ENCODE measurements around the gene FBXO38.

The FBXO38 gene

GRCh38 chr5:148343603-148344487 lies 39.9 kb upstream of the FBXO38 start:
- no peak overlapping the region for H3K27ac ChIP-seq

GRCh38 chr5:148347706-148348105 lies 36.1 kb upstream of the FBXO38 start:
- TF ChIP-seq CTCF (IDR thresholded peaks at IDR 0.05) (no peak), ZFX (IDR thresholded peaks at IDR 0.05; ENCODE audit: borderline replicate concordance) (no peak)
- H3K27ac ChIP-seq: no peak overlapping the region

More at GRCh38 chr5:148343603-148344487, 39.9 kb upstream of the FBXO38 start:
- TF ChIP-seq ZFX (IDR thresholded peaks at IDR 0.05; ENCODE audit: borderline replicate concordance) (no peak), CTCF (IDR thresholded peaks at IDR 0.05) (no peak)

- no peak for TF ChIP-seq ZFX (IDR thresholded peaks at IDR 0.05; ENCODE audit: borderline replicate concordance)
- TF ChIP-seq CTCF (IDR thresholded peaks at IDR 0.05): no peak
- no peak overlapping the region for H3K27ac ChIP-seq
Observed at GRCh38 chr5:148352696-148353095, 31.1 kb upstream of the FBXO38 start.

GRCh38 chr5:148353634-148354033 lies 30.1 kb upstream of the FBXO38 start:
- no peak overlapping the region for H3K27ac ChIP-seq
- TF ChIP-seq ZFX (IDR thresholded peaks at IDR 0.05; ENCODE audit: borderline replicate concordance) (no peak), CTCF (IDR thresholded peaks at IDR 0.05) (no peak)

GRCh38 chr5:148364343-148364742 lies 19.4 kb upstream of the FBXO38 start:
- TF ChIP-seq ZFX (IDR thresholded peaks at IDR 0.05; ENCODE audit: borderline replicate concordance): no peak
- no peak for TF ChIP-seq CTCF (IDR thresholded peaks at IDR 0.05)
- no peak overlapping the region for H3K27ac ChIP-seq

- H3K27ac ChIP-seq: no peak overlapping the region
- TF ChIP-seq CTCF (IDR thresholded peaks at IDR 0.05) (no peak), ZFX (IDR thresholded peaks at IDR 0.05; ENCODE audit: borderline replicate concordance) (no peak)
Observed at GRCh38 chr5:148368299-148368698, 15.5 kb upstream of the FBXO38 start.

- TF ChIP-seq ZFX (IDR thresholded peaks at IDR 0.05; ENCODE audit: borderline replicate concordance) (no peak), CTCF (IDR thresholded peaks at IDR 0.05) (no peak)
- no peak overlapping the region for H3K27ac ChIP-seq
Observed at GRCh38 chr5:148372166-148372725, 11.5 kb upstream of the FBXO38 start.

Measured in 22Rv1 (cell line).